ENCODE data around the gene GNB2.
"Not testable (repeated sequence)": the region's sequence is repeated elsewhere in the genome, so short reads cannot be mapped to it uniquely, and the experiment has no call there.

GNB2 gene

DNA sequence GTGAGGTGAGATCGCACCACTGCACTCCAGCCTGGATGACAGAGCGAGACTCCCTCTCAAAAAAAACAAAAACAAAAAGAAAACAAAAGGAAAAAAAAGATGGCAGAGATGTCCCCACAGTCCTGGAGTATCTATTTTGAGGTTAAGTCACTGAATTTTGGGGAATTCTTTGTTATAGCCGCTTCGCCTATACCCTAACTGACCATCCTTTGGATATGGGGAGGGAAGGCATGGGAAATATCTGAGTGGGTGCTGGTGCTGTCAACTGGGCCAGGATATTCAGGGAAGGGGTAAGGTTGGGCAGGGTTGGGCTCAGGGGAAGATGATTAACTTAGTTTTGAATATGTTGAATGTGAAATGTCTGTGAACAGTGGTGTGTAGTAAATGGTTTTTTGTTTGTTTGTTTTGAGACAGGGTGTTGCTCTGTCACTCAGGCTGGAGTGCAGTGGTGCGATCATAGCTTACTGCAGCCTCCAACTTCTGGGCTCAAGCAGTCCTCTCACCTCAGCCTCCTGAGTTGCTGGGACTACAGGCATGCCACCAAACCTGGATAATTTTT is 8.3 kb upstream of the GNB2 start:
- no peak for DNase-seq

DNA sequence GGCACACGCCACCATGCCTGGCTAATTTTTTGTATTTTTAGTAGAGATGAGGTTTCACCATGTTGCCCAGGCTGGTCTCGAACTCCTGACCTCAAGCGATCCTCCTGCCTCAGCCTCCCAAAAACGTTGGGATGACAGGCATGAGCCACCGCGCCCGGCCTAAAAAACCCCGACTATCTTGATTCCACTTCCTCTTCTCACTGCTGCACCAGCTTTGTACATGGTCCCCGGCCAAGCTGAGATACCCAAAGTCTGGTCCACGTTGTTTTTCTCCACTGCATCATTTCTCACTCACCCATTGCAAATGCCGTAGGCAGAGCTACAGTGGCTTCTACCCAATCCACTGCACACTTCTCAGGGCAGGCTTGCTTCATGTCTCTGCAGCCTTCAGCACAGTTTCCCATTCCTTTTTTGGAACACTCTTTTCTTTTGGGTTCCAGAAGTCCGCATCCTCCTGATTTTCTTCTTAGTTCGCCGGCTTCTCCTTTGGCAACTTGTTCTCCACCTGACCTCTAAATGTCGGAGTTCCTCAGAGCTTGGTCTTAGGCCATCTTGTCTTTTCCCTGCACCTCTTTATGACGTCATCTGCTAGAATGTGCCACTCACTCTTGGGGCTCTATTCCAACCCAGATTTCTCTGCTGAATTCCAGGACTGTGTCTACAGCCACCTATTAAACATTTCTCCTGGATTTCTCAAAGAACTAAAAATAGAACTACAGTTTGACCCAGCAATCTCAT is 6.0 kb upstream of the GNB2 start:
- no peak for DNase-seq

DNA sequence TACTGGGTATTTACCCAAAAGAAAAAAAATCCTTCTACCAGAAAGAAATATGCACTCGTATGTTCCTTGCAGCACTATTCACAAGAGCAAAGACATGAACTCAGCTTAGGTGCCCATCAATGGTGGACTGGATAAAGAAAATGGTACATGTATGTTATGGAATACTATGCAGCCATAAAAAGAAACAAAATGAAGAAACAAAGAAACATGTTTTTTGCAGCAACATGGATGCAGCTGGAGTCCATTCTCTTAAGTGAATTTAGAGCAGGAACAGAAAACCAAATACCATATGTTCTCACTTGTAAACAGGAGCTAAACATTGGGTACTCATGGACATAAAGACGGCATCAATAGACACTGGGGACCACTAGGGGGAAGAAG is 5.5 kb upstream of the GNB2 start:
- DNase-seq: no peak

DNA sequence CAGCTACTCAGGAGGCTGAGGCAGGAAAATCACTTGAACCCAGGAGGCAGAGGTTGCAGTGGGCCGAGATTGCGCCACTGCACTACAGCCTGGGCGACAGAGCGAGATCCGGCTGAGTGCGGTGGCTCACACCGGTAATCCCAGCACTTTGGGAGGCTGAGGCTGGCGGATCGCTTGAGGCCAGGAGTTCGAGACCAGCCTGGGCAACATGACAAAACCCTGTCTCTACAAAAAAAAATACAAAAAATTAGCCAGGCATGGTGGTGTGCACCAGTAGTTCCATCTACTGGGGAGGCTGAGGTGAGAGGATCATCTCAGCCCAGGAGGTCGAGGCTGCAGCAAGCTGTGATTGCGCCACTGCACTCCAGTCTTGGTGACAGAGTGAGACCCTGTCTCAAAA is 4.4 kb upstream of the GNB2 start:
- DNase-seq: not testable (repeated sequence)

DNA sequence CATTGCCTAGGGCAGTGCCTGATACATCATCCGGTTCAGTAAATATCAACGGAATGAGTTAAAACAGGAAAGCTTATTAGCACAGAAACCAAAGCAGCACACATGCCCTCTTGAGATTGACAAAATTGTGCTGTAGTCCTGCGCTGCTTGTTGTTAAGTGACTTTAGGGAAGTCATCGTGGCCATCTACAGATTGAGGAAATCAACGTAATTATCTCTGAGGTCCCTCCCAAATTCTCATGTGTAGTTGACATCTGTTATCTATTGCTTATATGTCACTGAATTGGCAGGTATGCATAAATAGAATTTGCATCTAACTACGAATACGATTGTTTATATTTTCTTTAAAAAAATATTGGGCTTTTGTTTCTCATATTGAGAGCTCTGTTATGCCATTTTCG is 3.5 kb upstream of the GNB2 start:
- no peak for DNase-seq

DNA sequence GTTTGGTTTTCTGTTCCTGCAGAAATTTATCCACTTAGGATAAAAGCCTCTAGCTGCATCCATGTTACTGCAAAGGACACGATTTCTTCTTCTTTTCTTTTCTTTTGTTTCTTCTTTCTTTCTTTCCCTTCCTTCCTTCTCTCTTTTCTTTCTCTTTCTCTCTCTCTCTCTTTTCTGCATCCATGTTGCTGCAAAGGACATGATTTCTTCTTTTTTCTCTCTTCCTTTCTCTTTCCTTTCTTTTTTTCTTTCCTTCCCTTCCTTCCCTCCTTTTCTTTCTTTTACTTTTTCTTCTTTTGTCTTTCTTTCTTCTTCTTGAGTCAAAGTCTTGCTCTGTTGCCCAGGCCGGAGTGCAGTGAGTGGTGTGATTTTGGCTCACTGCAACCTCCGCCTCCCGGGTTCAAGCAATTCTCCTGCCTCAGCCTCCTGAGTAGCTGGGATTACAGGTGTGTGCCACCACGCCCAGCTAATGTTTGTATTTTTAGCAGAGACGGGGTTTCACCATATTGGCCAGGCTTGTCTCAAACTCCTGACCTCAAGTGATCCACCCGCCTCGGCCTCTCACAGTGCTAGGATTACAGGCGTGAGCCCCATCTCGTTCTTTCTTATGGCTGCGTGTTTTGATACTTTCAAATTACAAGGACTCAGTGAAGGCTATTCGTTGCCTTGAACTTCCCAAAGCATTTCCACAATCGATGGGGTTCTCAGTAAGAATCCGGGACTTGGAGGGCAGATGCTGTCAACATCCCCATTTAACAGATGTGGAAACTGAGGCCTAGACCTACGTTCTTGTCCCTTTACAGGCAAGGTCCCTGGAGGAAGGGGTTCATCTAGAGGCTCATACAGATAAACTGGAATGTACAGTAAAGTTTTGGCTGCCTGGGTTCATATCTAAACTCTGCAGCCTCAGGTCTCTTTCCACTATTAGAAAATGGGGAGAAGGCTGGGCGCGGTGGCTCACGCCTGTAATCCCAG is 1.9 kb upstream of the GNB2 start:
- DNase-seq: no peak

DNA sequence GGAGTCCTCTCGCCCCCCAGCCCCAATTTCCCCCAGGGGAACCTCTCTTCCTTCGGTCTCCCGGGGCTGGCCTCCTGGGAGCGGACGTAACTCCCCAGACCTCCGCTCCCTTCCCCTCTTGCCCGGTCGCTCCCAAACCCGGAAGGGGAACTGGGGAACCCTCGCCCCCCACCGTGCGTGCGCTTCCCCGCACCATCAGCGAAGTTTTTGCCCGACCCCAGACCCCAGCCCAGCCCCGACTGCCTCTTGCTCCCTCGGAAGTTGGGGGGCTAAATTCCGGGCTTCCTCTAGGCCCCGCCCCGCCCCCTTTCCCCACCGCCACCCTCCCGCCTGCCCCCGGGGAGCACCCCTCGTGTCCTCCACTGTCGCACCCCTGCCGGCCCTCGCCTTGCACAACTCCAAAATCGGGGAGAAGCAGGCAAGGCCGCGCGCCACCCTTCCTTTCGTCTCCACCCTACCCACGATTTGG is 436 bp downstream of the GNB2 start:
- peak; percentile 62 for DNase-seq

DNA sequence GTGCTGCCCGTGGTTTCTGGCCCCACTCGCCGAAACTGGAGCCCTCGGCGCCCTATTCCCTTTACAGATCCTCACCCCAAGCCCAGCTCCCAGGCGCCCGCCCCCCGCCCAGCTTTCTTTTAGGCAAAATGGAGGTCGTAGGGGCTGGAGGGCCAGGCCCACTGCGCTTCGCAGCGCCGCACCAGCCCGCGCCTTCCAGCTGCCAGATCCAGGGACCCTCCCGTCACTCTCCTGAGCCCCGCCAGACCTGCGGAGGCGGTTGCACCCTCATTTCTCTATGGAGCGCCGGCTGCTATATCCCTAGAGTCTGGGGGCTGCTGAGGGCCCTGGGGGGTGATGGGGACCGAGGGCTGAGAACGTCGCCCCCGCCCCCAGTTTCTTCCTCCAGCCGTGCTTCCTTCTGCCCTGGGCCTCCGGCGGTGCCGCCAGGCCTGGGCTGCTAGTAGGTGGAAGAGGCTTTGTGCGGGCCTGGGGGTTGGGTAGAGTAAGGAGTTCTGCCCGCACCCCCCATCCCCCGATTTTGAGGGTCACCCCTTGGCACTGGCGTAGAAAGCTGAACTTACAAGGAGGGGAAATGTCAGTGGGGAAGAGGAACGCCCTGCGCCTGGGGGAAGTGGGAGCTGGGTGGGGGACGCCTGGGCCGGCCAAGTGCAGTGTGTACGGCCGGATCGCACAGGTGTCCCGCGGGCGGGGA is 1.0 kb downstream of the GNB2 start:
- peak; percentile 40 for DNase-seq

DNA sequence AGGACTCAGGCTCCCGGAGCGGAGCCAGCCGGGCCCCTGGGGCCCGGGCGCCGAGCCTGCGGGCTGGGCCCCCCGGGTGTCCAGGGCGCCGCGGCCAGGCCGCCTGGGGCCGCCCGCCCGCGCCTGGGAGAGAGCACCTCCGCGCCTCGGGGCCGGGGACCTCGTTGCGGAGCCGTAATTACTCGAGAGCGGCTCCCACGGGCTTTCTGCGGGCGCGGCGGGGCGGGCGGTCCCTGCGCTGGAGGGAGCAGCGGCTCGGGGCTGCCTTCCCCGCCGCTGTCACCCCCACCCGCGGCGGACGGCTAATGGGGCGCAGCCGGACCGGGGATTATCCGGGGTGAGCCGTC is 1.5 kb downstream of the GNB2 start:
- DNase-seq: no peak

DNA sequence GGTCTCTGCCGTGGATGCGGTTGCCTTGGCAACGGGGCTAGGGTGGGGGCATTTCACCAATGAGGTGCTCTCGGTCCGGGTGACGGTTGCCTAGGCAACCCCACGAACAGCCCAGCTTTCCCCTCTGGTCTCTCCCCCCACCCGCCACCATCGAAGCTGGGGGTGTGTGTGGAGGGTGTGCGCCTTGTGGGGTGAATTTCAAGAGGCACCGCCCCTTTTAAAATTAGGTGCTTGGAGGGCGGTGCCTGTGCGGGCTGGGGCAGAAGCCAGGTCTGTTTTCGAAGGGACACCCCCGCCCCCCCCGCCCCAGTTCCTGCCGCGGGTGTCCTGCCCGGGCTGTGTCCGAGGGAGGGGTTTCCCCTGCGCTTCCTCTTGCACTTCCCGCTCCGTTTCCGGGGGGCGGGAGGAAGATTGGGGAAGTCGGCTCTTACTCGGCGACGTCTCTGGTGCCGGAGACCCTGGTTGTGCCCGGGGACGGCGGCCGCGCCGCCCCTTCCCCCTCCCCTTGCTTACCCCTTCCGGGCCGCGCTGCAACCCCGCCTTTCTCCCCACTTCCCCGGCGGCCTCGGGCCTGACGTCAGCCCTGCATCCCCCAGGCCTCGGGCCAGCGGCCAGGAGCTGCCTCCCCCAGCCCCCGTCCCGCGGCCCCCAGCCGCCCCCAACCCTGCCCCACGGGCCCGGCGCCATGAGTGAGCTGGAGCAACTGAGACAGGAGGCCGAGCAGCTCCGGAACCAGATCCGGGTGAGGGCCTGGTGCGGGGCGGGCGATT is 2.2 kb downstream of the GNB2 start:
- DNase-seq: peak; percentile 96

DNA sequence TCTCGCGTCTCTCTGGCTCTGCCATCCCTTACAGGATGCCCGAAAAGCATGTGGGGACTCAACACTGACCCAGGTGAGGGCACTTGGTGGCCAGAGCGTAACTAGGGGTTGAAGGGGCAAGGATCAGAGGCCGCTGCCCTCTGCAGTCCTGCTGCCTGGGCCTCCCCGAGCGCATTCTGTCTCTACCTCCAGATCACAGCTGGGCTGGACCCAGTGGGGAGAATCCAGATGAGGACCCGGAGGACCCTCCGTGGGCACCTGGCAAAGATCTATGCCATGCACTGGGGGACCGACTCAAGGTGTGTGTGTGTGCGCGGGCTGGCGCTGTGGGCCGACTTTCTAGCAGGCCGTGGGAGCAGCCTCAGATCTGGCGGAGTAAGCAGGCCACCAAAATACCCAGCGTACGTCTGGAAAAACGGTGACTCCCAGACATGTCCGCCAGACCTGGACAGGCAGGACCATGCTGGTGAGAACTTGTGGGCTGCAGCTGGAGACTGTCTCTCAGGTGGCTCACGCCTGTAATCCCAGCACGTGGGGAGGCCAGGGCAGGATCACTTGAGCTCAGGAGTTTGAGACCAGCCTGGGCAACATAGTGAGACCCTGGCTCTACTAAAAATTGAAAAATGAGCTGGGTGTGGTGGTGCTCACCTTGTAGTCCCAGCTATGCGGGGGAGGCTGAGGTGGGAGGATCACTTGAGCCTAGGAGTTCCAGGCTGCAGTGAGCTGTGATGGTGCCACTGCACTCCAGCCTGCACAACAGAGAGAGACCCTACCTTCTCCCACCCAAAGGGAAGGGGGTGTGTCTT is 3.2 kb downstream of the GNB2 start:
- DNase-seq: no peak

DNA sequence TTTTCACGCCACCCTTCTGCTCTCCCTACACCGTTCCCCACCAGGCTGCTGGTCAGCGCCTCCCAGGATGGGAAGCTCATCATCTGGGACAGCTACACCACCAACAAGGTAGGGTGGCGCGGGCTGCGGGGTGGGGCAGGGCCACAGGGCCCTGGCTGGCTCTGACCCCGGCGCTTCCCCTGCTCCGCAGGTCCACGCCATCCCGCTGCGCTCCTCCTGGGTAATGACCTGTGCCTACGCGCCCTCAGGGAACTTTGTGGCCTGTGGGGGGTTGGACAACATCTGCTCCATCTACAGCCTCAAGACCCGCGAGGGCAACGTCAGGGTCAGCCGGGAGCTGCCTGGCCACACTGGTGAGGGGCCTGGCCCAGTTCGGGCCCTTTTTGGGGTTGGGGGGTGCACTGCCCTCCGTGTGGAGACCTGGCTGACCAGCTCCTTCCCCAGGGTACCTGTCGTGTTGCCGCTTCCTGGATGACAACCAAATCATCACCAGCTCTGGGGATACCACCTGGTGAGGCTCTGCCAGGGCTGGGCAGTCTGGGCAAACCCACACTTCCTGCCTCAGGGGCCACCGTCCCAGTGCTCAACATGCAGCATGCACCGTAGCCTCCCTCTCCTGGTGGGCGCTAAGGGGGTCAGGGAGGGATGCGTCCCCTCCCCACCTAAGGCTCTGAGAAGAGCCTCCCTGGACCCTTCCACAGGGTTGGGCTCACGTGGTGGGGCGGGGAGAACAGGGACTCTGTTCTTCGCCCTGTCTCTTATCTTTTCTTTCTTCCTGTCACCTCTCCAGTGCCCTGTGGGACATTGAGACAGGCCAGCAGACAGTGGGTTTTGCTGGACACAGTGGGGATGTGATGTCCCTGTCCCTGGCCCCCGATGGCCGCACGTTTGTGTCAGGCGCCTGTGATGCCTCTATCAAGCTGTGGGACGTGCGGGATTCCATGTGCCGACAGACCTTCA is 4.0 kb downstream of the GNB2 start:
- no peak for DNase-seq

DNA sequence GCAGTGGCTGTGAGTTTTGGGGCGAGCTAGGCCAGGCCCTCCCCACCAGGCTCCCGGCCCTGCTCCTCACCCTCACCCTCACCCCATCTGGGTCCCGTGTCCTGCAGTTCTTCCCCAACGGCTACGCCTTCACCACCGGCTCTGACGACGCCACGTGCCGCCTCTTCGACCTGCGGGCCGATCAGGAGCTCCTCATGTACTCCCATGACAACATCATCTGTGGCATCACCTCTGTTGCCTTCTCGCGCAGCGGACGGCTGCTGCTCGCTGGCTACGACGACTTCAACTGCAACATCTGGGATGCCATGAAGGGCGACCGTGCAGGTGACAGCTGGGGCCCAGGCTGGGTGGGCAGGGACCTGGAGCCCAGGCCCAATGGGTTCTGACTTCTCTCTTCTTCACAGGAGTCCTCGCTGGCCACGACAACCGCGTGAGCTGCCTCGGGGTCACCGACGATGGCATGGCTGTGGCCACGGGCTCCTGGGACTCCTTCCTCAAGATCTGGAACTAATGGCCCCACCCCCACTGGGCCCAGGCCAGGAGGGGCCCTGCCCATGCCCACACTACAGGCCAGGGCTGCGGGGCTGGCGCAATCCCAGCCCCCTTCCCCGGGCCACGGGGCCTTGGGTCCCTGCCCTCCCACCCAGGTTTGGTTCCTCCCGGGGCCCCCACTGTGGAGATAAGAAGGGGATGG is 4.9 kb downstream of the GNB2 start:
- no peak for DNase-seq

DNA sequence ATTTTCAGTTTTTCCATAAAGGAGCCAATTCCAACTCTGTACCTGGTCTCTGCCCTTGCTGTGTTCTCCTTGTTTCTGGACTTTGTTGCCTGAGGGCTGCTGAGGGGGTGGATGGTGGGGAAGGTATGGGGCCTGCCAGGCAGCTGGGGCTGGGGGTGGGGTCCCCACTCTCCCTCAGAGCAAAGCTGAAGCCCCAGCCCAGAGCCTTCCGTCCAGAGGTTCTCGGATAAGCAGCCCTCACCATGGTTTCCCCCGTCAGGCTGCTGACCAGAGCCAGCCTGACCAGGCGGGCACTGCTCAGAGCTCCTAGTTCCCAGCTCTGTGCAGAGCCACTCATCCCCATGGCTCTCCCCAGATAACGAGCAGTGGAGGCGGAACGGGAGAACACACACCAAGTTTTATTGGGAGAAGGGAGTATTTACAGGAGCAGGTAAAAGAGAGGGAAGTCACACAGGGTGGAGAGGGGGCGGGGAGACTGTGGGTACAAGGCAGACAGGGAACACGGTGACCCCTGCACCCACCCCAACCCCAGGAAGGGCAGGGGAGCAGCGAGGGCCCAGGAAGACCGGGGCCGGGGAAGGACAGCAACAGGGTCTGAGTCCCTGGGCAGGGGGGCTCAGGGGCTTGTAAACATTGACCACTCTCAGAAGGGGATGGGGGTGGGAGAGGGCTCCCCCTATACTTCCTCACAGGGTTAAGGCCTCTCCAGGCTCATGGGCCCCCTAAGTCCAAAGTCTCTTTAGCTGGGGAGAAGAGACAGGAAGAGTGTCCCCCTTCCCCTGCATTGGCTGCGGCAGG is 5.8 kb downstream of the GNB2 start:
- DNase-seq: no peak

DNA sequence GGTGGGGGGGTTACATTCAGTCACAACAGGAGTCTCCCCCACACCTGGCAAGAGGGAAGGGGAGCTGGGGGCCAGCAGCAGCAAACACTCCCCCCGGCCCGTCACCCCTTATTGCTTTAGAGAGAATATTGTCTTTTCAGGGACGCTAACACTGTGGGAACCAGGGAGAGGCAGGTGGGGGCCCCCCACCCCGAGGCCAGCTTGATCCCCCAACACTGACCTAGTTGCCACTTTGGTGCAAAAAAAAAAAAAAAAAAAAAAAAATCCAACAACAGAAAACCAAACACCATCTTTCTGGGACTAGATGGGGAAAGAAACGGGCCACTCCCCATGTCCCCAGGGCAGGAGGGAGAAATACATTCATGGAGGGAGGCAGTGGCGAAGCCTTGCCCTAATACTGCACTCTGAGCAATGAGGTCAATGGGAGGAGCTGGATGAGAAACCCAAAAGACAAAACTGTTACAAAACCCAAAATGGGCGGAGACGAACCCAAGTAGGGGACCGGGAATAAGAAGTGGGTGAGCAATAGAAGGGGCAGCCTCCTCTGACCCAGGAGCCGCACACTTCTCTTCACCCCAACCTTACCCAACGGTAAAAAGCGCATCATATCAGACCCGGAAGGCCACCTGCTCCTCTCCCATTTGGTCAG is 6.5 kb downstream of the GNB2 start:
- DNase-seq: no peak

DNA sequence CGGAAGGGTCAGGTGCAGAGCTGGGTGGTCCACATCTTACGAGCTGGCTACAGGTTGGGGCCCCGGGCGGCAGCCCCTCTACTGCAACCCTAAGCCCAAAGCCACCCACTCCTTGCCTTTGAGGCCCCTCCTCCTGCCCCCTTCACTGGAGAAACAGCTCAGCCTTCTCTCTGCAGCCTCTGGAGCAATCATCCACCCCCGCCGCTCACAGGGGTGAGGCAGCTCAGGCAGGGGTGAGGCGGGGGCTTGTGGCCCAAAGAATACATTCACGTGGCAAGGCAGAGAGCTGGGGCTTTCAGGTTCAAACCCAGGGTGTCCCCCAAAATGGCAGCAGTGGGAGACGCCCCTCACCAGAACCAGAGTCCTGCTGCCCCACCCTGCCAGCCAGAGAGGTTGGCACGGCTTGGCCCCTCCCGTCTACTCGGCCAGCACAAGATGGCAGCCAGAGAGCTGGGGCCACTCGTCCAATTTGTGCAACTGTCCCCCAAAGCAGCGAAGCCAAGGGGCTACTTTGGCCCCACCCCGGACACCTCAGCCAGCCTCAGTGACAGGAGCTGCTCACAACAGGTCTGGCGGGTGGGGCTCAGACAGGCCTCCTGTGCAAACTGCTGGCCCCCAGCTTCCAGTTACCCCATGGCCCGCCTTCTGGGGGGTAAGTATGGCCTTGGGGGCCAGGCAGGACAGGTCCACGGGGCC is 7.2 kb downstream of the GNB2 start:
- no peak for DNase-seq

DNA sequence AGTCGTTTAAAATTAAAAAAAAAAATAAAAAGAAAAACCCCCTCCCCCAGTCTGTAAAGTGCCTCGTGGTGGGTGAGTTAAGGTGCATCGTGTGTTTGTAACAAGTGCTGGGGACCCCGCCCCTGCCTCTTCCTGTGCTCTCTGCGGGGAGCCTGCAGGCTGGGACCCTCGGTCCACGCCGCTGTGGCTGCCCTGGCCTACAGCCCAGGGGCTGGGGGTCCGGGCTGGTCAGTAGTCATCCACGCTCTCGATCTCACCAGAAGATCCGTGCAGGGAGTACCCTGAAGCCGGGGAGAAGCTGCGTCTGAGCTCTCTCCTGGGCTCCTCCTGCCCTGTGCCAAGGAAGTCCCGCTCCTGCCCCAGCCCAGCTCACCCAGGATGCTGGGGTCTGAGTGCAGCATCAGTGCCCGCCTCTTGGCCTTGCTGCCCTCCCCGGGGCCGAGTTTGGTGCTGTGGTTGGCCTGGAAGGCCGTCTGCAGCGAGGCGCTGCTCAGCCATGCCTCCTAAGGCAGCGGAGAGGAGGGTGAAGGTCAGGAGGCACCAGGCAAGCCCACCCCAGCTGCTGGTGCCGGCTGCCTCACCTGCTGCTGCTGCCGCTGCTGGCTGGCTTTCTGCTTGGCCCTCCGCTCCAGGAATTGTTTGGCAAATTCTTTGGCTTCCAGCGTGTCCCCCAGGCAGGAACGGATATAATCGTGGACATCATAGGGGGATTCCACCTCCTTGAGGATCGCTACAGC is 8.1 kb downstream of the GNB2 start:
- no peak for DNase-seq

All from NK-92 treated with Interleukin-12 subunit alpha and Interleukin-12 subunit beta, amount 100 ng/mL, for 24 hours (cell line).